K562 (cell line): ENCODE measurements around the gene GFI1B. TPM values are rescaled to one million over a fixed set of nuclear protein-coding genes. Genes with fewer than 3 reads are reported as not detected.
A peak's percentile ranks its signal among the peaks of the same experiment; 100 is the strongest.

Source experiments
- EHMT2 ChIP-seq: fragments of 450-650 bp; IDR thresholded peaks from 2 replicates; pipeline ENCODE4 v1.6.1; 2018; ENCODE audit warnings: antibody characterized with exemption
- ELF4 ChIP-seq: fragments of 450-650 bp; formaldehyde crosslinking; IDR thresholded peaks from 2 replicates; pipeline ENCODE4 v1.4.0; 2022; ENCODE audit warnings: missing genetic modification characterization
- ETS1 ChIP-seq: conservative IDR thresholded peaks from 2 replicates; pipeline ENCODE4 v1.6.1; 2011; ENCODE audit warnings: low read depth, mild to moderate bottlenecking, low read length; ENCODE audit not compliant: control insufficient read depth
- FOXO4 ChIP-seq: fragments of 450-650 bp; formaldehyde crosslinking; IDR thresholded peaks from 2 replicates; pipeline ENCODE4 v1.4.0; 2020; ENCODE audit warnings: mild to moderate bottlenecking, moderate library complexity
- HMGN3 ChIP-seq: IDR thresholded peaks from 2 replicates; pipeline ENCODE4 v1.6.1; 2011; ENCODE audit warnings: borderline replicate concordance, low read depth, mild to moderate bottlenecking, mixed read lengths, low read length; ENCODE audit not compliant: insufficient read length; ENCODE audit errors: extremely low read depth
- IRF9 ChIP-seq: fragments of 450-650 bp; IDR thresholded peaks from 2 replicates; pipeline ENCODE4 v1.6.1; 2016; ENCODE audit warnings: missing biosample characterization, missing genetic modification characterization
- LARP7 ChIP-seq: fragments of 450-650 bp; IDR thresholded peaks from 2 replicates; pipeline ENCODE4 v1.6.1; 2016
- MTA3 ChIP-seq: fragments of 450-650 bp; formaldehyde crosslinking; IDR thresholded peaks from 2 replicates; pipeline ENCODE4 v1.6.1; 2017; ENCODE audit warnings: mild to moderate bottlenecking, borderline replicate concordance
- NFIX ChIP-seq: fragments of 250-450 bp; sonication (Bioruptor Pico); IDR thresholded peaks from 2 replicates; pipeline ENCODE4 v1.4.0; 2020; ENCODE audit warnings: low read depth, mild to moderate bottlenecking, moderate library complexity
- PHB2 ChIP-seq: fragments of 450-650 bp; IDR thresholded peaks from 2 replicates; pipeline ENCODE4 v1.6.1; 2017; ENCODE audit warnings: low read depth
- PHTF2 ChIP-seq: fragments of 250-450 bp; sonication (Bioruptor Pico); IDR thresholded peaks from 2 replicates; pipeline ENCODE4 v1.5.0; 2021; ENCODE audit warnings: mild to moderate bottlenecking
- PYGO2 ChIP-seq: fragments of 450-650 bp; IDR thresholded peaks from 2 replicates; pipeline ENCODE4 v1.6.1; 2016; ENCODE audit warnings: mild to moderate bottlenecking, missing genetic modification characterization, moderate library complexity, missing compliant biosample characterization
- RCOR1 ChIP-seq, 2 experiments: IDR thresholded peaks; 2 replicates each; pipeline ENCODE4 v1.6.1; 2012; ENCODE audit warnings: low read depth in 2 of 2, low read length in 2 of 2, borderline replicate concordance in 1 of 2, improper control_type of control experiment in 1 of 2
- SMAD3 ChIP-seq: fragments of 450-650 bp; formaldehyde crosslinking; conservative IDR thresholded peaks from 2 replicates; pipeline ENCODE4 v1.4.0; 2020; ENCODE audit warnings: mild to moderate bottlenecking
- SMARCE1 ChIP-seq: fragments of 450-650 bp; IDR thresholded peaks from 2 replicates; pipeline ENCODE4 v1.7.1; 2016; ENCODE audit warnings: mild to moderate bottlenecking
- SREBF1 ChIP-seq: fragments of 150-350 bp; IDR thresholded peaks from 2 replicates; pipeline ENCODE4 v1.6.1; 2014; ENCODE audit warnings: antibody characterized with exemption, low read depth, low read length, borderline replicate concordance
- ZMIZ1 ChIP-seq, 2 experiments: fragments of 150-350 bp in 1 of 2; IDR thresholded peaks; 2 replicates each; pipeline ENCODE4 v1.6.1; 2012 to 2016; ENCODE audit warnings: low read depth in 2 of 2, low read length in 2 of 2, mild to moderate bottlenecking in 1 of 2, moderate library complexity in 1 of 2
- ZNF23 ChIP-seq: fragments of 250-450 bp; sonication (Bioruptor Pico); IDR thresholded peaks from 2 replicates; pipeline ENCODE4 v1.4.0; 2020; ENCODE audit warnings: mild to moderate bottlenecking
- ZNF239 ChIP-seq: fragments of 250-450 bp; sonication (Bioruptor Pico); IDR thresholded peaks from 2 replicates; pipeline ENCODE4 v1.4.0; 2020; ENCODE audit warnings: mild to moderate bottlenecking
- ZNF3 ChIP-seq: fragments of 250-450 bp; sonication (Bioruptor Pico); IDR thresholded peaks from 2 replicates; pipeline ENCODE4 v1.5.0; 2021; ENCODE audit warnings: mild to moderate bottlenecking, moderate library complexity
- ZNF830 ChIP-seq: fragments of 250-450 bp; sonication (Bioruptor Pico); IDR thresholded peaks from 2 replicates; pipeline ENCODE4 v1.5.0; 2021; ENCODE audit warnings: mild to moderate bottlenecking
- polyA plus RNA-seq, 8 experiments: library from polyadenylated mRNA; depleted of rRNA in 4 of 8; stranded (reverse) in 5 of 8; unstranded in 3 of 8; fragments of >200 nt; fragmentation: Nextera tagmentation in 2 of 8; fragmentation: Illumina TruSeq in 1 of 8; extraction: Ambion mirVana in 2 of 8; extraction: Trizol in 1 of 8; gene quantifications; 2 replicates each; pipeline versions ENCODE4 v1.2.1 to v1.2.3, GENCODE V29; 2011 to 2014; ENCODE audit warnings: inconsistent platforms in 1 of 8, missing spikeins in 1 of 8
- total RNA-seq, 7 experiments: library from RNA; depleted of rRNA in 6 of 7; stranded (reverse); fragments of >200 nt in 6 of 7; fragmentation: Illumina TruSeq in 2 of 7; extraction: Trizol in 2 of 7; gene quantifications; 2 replicates each; pipeline versions ENCODE4 v1.2.1 to v1.2.3, GENCODE V29; 2011 to 2021; ENCODE audit warnings: low replicate concordance in 1 of 7
- TF ChIP-seq, protein P1 (sequence below): IDR thresholded peaks from 2 replicates; pipeline ENCODE4 v1.6.1; 2012; ENCODE audit warnings: low read depth, low read length, improper control_type of control experiment, borderline replicate concordance

The GFI1B gene
- total and polyA plus RNA-seq, 9 of the 15 experiments (the other 6 are each of a cell fraction or from before 2014, with no cell fraction given): 8.0 to 75.7 (median 34.5) TPM

DNA sequence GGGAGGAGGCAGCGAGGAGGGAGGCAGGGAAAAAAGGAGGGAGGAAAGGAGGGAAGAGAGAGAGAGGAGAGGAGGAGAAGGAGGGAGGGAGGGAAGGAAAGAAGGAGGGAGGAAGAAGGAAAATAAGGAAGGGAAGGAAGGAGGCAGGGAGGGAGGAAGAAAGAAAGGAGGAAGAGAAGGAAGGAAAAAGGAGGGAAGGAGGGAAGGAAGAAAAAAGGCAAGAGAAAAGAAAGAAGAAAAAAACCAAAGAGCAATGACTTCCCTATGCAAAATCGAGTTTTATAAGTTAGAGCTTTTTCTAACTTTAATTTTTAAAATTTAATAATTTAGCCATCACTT, 413 bp upstream of the GFI1B start (continued):
- TF ChIP-seq ZMIZ1 (IDR thresholded peaks at IDR 0.05; ENCODE audit: low read depth in 2 of 2, low read length in 2 of 2) (no peak), ELF4 (CRISPR knock-in tag) (peak; percentile 93; the same call in 1 of the 2 replicates), SMAD3 (CRISPR knock-in tag) (no peak), IRF9 (tag) (no peak), LARP7 (peak; percentile 98), RCOR1 (IDR thresholded peaks at IDR 0.05; ENCODE audit: borderline replicate concordance in 1 of 2, low read depth in 2 of 2, low read length in 2 of 2) (no peak), ETS1 (no peak), MTA3 (no peak), PHTF2 (CRISPR knock-in tag) (no peak), ZNF3 (CRISPR knock-in tag) (no peak), SMARCE1 (no peak), ZNF239 (CRISPR knock-in tag) (no peak), EHMT2 (peak; percentile 82), FOXO4 (CRISPR knock-in tag) (no peak), ZNF23 (CRISPR knock-in tag) (no peak), PYGO2 (tag) (no peak), HMGN3 (no peak), ZNF830 (no peak), NFIX (CRISPR knock-in tag) (no peak), SREBF1 (no peak), PHB2 (peak; percentile 64; the same call in 1 of the 2 replicates)
- TF ChIP-seq, protein P1, sequence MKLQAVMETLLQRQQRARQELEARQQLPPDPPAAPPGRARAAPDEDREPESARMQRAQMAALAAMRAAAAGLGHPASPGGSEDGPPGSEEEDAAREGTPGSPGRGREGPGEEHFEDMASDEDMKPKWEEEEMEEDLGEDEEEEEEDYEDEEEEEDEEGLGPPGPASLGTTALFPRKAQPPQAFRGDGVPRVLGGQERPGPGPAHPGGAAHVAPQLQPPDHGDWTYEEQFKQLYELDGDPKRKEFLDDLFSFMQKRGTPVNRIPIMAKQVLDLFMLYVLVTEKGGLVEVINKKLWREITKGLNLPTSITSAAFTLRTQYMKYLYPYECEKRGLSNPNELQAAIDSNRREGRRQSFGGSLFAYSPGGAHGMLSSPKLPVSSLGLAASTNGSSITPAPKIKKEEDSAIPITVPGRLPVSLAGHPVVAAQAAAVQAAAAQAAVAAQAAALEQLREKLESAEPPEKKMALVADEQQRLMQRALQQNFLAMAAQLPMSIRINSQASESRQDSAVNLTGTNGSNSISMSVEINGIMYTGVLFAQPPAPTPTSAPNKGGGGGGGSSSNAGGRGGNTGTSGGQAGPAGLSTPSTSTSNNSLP: no peak
